ENCODE results near the gene SULT1A3. TPM values are rescaled to one million over a fixed set of nuclear protein-coding genes. Genes with fewer than 3 reads are reported as not detected.
"Not testable (repeated sequence)": the region's sequence is repeated elsewhere in the genome, so short reads cannot be mapped to it uniquely, and the experiment has no call there.

Gene SULT1A3
- total RNA-seq, 3 donors from 2014 or later = 6.8 to 7.6 (median 7.0) TPM

GRCh38 chr16:30183233-30184095 is 15.6 kb upstream of the SULT1A3 start, which contains the start of gene CORO1A:
CORO1A (plus strand) TSS chr16:30183602; CDS start chr16:30185210, 1,608 bp downstream.
- Mint-ChIP-seq H3K27me3 (ENCODE audit: low read depth) (no peaks in the 10 kb centered on the region), H3K4me3 (peak within 1 kb of the TSS; percentile 98), H3K36me3 (ENCODE audit: insufficient read depth) (peaks cover 21% of the 10 kb centered on the region), H3K9me3 (no peaks in the 10 kb centered on the region), H3K4me1 (ENCODE audit: low read depth) (peaks cover 34% of the 10 kb centered on the region)
- ATAC-seq = peak; percentile 67 to 68
- peak; percentile 76 for DNase-seq

DNA sequence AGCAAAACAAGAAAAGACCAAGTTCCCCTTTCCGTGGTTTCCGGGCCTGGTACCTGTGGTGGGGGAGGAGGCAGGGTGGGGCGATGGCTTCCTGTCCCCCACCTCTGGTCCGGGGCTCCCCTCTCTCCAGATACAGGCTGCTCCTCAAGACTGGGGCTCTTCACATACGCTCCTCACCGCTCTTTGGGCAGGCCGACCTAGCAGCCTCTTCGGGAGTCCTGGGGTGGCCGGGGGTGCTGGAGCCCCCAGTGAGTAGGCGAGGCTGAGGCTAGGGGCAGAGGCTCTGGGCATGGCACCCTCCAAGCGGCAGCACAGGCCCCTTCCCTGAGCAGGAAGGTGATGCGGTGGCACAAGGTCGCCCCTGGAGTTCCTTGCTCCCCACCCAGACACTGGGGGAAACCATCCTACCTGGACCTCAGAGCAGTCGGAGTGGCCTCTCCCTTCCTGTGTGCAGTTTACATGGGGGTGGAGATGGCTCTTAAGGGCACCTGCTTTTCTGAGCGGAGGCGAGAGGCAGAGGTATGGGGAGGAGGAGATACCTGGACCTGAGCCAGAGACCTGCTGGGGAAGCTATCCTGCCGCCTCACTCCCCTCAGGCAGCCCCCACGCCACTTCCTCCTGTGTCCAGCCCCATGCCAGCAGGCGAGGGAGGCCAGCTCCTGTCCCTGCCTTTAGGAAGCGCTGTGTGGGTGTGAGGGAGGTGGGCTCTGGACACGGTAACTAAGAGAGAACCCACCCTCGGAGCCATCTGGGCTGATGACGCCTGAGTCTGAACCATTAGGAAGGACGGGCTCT is 14.8 kb upstream of the SULT1A3 start:
- H3K27me3 Mint-ChIP-seq (ENCODE audit: low read depth) = no peaks in the 10 kb centered on the region
- peaks cover 34% of the 10 kb centered on the region for H3K4me1 Mint-ChIP-seq (ENCODE audit: low read depth)
- ATAC-seq (peak; percentile 10 to 20), DNase-seq (peak; percentile 53)
- H3K36me3 Mint-ChIP-seq (ENCODE audit: insufficient read depth) = peaks cover 21% of the 10 kb centered on the region
- no peaks in the 10 kb centered on the region for H3K9me3 Mint-ChIP-seq
- peak overlapping the region; percentile 98 for H3K4me3 Mint-ChIP-seq

DNA sequence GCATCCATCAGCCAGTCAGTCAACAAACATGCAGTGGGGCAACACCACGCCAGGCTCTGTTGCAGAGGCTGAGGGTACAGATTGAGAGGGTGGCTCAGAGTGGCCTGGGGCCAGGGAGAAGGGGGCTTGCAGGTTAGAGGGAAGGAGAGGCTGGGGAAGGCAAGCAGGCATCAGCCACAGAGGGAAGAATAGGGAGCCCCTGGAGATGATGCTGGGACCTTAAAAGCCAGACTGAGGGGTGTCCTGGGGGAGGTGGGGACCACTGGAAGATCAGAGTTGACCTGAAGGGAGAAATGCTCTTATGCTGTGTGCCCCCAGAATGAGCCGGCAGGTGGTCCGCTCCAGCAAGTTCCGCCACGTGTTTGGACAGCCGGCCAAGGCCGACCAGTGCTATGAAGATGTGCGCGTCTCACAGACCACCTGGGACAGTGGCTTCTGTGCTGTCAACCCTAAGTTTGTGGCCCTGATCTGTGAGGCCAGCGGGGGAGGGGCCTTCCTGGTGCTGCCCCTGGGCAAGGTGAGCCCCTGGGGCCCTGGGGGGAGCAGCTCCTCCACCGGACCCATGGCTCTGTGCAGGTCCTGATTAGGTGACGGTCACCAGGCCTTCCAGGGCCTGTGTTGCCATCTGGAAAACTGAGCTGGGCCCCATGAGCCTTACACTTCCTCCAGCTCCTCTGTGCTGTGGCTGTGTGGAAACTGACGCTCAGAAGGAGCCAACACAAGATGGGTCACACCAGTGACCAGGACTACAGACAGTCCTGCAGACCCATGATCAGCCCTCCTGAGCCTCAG is 14.0 kb upstream of the SULT1A3 start:
- no peaks in the 10 kb centered on the region for H3K9me3 Mint-ChIP-seq
- peaks cover 21% of the 10 kb centered on the region for H3K36me3 Mint-ChIP-seq (ENCODE audit: insufficient read depth)
- no peaks in the 10 kb centered on the region for H3K27me3 Mint-ChIP-seq (ENCODE audit: low read depth)
- ATAC-seq (no peak), DNase-seq (peak; percentile 6)
- H3K4me1 Mint-ChIP-seq (ENCODE audit: low read depth) = peaks cover 34% of the 10 kb centered on the region
- peak overlapping the region; percentile 98 for H3K4me3 Mint-ChIP-seq

DNA sequence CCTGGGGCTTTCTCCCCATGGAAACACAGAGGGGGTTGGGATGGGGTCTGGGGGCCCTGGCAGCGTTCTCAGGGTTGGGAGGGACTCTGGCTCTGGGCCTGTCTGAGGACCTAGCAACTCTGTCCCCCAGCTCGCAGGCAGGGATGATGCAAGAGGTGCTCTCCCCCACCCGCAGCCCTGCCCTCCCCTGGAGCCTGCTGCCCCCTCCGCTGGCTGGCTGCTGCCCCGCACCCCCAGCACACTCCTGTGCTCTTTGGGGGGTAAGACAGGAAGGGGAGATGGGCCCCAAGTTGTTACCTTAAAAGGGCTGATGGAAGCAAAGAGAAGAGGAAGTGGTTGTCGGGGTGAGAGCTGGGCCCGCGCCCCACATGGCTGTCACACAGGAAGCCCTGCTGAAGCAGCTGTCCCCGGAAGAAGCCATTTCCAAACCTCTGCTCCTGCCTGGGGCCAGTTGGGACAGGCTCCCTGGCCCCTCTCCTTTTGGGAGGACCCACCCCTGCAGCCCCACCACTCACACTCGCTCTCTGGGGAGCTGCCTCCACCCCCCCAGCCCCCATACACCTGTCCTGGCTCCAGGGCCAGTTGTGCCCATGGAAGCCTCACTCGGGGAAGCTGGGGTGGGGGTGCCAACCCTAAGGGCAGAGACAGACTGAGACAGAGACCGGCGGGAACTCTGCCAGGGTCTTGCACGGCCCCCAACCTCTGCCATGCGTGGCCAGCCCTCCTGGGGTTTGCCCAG is 13.2 kb upstream of the SULT1A3 start:
- peaks cover 34% of the 10 kb centered on the region for H3K4me1 Mint-ChIP-seq (ENCODE audit: low read depth)

DNA sequence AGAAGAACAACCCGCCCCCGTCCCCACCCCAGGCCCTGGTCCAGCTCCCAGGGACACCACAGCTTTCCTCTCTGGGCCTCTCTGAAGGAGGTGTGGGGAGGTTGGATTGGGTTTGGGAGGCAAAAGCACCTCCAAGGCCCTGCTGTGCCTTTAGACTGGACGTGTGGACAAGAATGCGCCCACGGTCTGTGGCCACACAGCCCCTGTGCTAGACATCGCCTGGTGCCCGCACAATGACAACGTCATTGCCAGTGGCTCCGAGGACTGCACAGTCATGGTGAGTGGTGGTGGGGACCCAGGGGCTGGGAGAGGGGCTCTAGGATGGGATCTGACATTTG is 12.6 kb upstream of the SULT1A3 start:
- H3K36me3 Mint-ChIP-seq (ENCODE audit: insufficient read depth) = peaks cover 21% of the 10 kb centered on the region
- H3K4me1 Mint-ChIP-seq (ENCODE audit: low read depth) = peaks cover 34% of the 10 kb centered on the region
- DNase-seq (no peak), ATAC-seq (no peak)
- no peaks in the 10 kb centered on the region for H3K27me3 Mint-ChIP-seq (ENCODE audit: low read depth)
- H3K9me3 Mint-ChIP-seq = no peaks in the 10 kb centered on the region
- peak overlapping the region; percentile 98 for H3K4me3 Mint-ChIP-seq

More for the DNA sequence above, 13.2 kb upstream of the SULT1A3 start:
- Mint-ChIP-seq H3K36me3 (ENCODE audit: insufficient read depth) (peaks cover 21% of the 10 kb centered on the region), H3K27me3 (ENCODE audit: low read depth) (no peaks in the 10 kb centered on the region), H3K4me3 (peak overlapping the region; percentile 98), H3K9me3 (no peaks in the 10 kb centered on the region)
- DNase-seq (peak; percentile 72), ATAC-seq (peak; percentile 38 to 42)

DNA sequence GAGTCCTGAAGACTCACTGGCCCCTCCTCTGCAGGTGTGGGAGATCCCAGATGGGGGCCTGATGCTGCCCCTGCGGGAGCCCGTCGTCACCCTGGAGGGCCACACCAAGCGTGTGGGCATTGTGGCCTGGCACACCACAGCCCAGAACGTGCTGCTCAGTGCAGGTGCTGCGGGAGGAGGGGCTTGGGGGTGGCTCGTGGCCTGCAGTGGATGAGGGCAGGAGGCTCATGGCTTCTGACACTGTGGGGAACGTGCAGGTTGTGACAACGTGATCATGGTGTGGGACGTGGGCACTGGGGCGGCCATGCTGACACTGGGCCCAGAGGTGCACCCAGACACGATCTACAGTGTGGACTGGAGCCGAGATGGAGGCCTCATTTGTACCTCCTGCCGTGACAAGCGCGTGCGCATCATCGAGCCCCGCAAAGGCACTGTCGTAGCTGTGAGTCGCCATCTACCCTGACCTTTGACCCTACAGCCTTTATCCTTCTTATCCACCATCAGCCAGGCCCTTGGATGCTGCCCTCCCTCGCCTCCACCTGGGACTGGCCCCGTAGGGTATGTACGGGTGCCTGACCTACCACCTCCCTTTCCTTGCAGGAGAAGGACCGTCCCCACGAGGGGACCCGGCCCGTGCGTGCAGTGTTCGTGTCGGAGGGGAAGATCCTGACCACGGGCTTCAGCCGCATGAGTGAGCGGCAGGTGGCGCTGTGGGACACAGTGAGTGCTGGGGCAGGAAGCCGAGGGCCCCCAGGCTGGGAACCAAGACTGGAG is 12.1 kb upstream of the SULT1A3 start:
- H3K36me3 Mint-ChIP-seq (ENCODE audit: insufficient read depth) = peaks cover 21% of the 10 kb centered on the region
- H3K9me3 Mint-ChIP-seq = no peaks in the 10 kb centered on the region

DNA sequence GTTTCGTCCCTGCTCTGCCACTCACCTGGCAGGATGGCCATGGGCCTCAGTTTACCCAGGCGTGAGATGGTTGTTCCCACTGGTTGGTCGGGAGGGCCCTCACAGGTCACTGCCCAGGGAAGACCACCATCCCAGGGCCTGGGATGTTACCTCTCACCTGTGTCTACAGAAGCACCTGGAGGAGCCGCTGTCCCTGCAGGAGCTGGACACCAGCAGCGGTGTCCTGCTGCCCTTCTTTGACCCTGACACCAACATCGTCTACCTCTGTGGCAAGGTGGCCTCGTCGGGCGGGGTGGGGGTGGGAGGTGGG is 11.5 kb upstream of the SULT1A3 start:
- Mint-ChIP-seq H3K4me3 (peak overlapping the region; percentile 98), H3K27me3 (ENCODE audit: low read depth) (no peaks in the 10 kb centered on the region), H3K4me1 (ENCODE audit: low read depth) (peaks cover 27% of the 10 kb centered on the region), H3K9me3 (no peaks in the 10 kb centered on the region), H3K36me3 (ENCODE audit: insufficient read depth) (peaks cover 21% of the 10 kb centered on the region)
- ATAC-seq (no peak), DNase-seq (no peak)

More for the DNA sequence above, 12.1 kb upstream of the SULT1A3 start:
- ATAC-seq (peak; percentile 15 to 23), DNase-seq (peak; percentile 90)
- Mint-ChIP-seq H3K4me1 (ENCODE audit: low read depth) (peaks cover 33% of the 10 kb centered on the region), H3K27me3 (ENCODE audit: low read depth) (no peaks in the 10 kb centered on the region), H3K4me3 (peak overlapping the region; percentile 98)

DNA sequence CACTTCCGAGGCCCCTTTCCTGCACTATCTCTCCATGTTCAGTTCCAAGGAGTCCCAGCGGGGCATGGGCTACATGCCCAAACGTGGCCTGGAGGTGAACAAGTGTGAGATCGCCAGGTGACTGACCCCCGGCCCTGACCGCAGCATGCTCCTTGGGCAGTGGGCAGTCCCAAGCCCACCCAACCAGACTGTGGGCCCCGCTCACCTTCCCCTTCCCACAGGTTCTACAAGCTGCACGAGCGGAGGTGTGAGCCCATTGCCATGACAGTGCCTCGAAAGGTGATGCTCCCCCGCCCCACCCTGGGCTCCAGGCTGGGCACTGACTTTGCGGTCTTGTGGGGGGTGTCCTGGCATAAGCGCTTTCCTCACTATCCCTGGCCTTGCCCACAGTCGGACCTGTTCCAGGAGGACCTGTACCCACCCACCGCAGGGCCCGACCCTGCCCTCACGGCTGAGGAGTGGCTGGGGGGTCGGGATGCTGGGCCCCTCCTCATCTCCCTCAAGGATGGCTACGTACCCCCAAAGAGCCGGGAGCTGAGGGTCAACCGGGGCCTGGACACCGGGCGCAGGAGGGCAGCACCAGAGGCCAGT is 11.0 kb upstream of the SULT1A3 start:
- H3K27me3 Mint-ChIP-seq (ENCODE audit: low read depth) = no peaks in the 10 kb centered on the region
- DNase-seq = no peak
- peak overlapping the region; percentile 59 for H3K4me3 Mint-ChIP-seq
- H3K4me1 Mint-ChIP-seq (ENCODE audit: low read depth) = peaks cover 24% of the 10 kb centered on the region
- H3K9me3 Mint-ChIP-seq = no peaks in the 10 kb centered on the region
- peaks cover 21% of the 10 kb centered on the region for H3K36me3 Mint-ChIP-seq (ENCODE audit: insufficient read depth)
- no peak for ATAC-seq

DNA sequence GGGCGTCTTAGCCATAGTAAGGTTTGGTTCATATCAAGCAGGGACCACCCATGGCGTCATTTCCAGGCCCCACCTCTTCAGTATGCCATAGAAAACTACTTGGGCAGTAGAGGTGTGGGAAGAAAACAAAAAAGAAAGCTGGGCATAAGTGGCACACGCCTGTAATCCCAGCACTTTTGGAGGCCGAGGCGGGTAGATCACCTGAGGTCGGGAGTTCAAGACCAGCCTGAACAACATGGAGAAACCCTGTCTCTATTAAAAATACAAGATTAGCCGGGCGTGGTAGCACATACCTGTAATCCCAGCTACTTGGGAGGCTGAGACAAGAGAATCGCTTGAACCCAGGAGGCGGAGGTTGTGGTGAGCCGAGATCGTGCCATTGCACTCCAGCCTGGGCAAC is 7.9 kb upstream of the SULT1A3 start:
- peaks cover 16% of the 10 kb centered on the region for H3K4me1 Mint-ChIP-seq (ENCODE audit: low read depth)
- ATAC-seq; H3K9me3 Mint-ChIP-seq; DNase-seq; H3K4me3 Mint-ChIP-seq; H3K27me3 Mint-ChIP-seq (ENCODE audit: low read depth): not testable (repeated sequence)
- H3K36me3 Mint-ChIP-seq (ENCODE audit: insufficient read depth) = peaks cover 12% of the 10 kb centered on the region

GRCh38 chr16:30193098-30193497 is 6.0 kb upstream of the SULT1A3 start:
- not testable (repeated sequence) for H3K4me3 Mint-ChIP-seq; H3K27me3 Mint-ChIP-seq (ENCODE audit: low read depth); H3K4me1 Mint-ChIP-seq (ENCODE audit: low read depth); H3K36me3 Mint-ChIP-seq (ENCODE audit: insufficient read depth); DNase-seq; H3K9me3 Mint-ChIP-seq
- ATAC-seq = peak; percentile 24 to 27

GRCh38 chr16:30193615-30194014 is 5.4 kb upstream of the SULT1A3 start, which contains the start of the genes BOLA2B and SLX1A:
BOLA2B (minus strand) TSS chr16:30193666; CDS start chr16:30193595, 71 bp downstream.
SLX1A (plus strand) TSS chr16:30193875; CDS start chr16:30194085, 210 bp downstream.
- not testable (repeated sequence) for DNase-seq; H3K4me3 Mint-ChIP-seq; H3K36me3 Mint-ChIP-seq (ENCODE audit: insufficient read depth); H3K9me3 Mint-ChIP-seq; H3K27me3 Mint-ChIP-seq (ENCODE audit: low read depth); H3K4me1 Mint-ChIP-seq (ENCODE audit: low read depth)
- peak; percentile 90 for ATAC-seq

- not testable (repeated sequence) for H3K4me1 Mint-ChIP-seq (ENCODE audit: low read depth); H3K9me3 Mint-ChIP-seq; DNase-seq; H3K27me3 Mint-ChIP-seq (ENCODE audit: low read depth); H3K4me3 Mint-ChIP-seq; H3K36me3 Mint-ChIP-seq (ENCODE audit: insufficient read depth)
- ATAC-seq = peak; percentile 81 to 82
These were observed 4.7 kb upstream of the SULT1A3 start for GRCh38 chr16:30194172-30194925.

Data from activated T-cell treated with anti-CD3 and anti-CD28 coated beads, Interleukin-2, amount 50 U/mL, for 4 hours (primary cell).